Middle frontal gyrus (tissue), 1 donor: ENCODE measurements around the gene SNX22.

ENCODE experiments used
- DNase-seq: peaks from one replicate; pipeline ENCODE4 v3.0.0-alpha.2; 2015; ENCODE audit warnings: low spot score; ENCODE audit errors: extremely low spot score

The SNX22 gene

DNA sequence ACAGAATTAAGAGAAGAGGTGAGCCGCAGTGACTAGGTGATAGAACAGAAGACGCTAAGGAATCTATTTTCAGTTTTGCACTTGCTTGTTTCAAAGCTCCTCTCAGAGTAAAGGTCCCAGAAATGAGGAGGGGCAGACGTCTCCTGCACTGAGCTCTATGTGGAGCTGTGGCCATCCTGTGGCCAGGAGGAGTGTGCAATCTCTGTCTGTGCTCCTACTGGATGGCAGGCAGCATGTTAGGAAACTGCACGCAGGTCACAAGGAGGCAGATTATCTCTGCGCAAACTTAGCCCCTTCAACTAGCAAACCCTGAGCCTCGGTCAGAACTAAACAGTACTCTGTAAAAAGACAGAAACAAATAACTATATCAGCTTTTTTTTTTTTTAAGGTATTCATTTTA lies 42.4 kb downstream of the SNX22 start:
- no peak for DNase-seq

DNA sequence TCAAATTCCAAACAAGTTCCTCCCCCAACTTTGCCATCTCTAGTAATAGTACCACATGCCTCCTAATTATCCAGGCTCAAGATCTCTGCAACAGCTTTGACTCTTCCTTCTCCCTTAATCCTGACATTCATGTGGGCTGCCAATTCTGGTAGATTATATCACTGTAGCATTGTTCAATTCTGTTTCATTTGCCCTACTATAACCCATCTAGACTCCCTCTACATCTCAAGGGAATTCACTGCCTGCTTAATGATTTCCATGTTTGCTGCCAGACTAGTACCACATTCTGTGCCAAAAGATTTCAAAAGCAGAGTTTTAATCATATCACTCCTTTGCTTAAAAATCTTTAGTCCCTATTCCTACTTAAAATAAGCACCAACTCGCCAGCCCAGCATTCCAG lies 45.9 kb downstream of the SNX22 start:
- DNase-seq, result no peak

DNA sequence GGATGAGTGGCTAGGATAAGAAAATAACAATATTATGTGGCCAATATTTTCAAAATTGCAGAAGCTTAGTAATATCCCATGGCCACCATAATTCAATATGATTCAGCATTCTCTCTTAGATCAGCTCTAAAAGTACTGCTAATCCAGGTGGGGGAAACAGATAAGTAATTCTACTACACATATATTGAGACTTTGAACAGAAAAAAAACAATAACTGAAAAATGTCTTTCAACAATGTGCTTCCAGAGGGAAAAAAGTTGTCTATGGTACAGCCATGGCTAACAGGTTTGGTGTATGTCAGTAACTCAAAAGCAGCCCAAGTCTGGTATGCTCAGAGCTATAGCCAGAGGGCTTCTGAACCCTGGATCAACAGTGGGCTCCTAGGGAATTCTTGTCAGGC lies 53.7 kb downstream of the SNX22 start:
- no peak for DNase-seq
